Measurements from ENCODE around the gene CCR3. TPM values are rescaled to one million over a fixed set of nuclear protein-coding genes. Genes with fewer than 3 reads are reported as not detected.

Gene CCR3
- not detected in 2 replicates for total RNA-seq

GRCh38 chr3:46242120-46242519 lies at the start of gene CCR3:
Gene CCR3 (plus strand): TSS chr3:46242460. CDS start chr3:46265159, 22,699 bp downstream.

GRCh38 chr3:46208167-46208704 lies 34.0 kb upstream of the CCR3 start, which contains the start of gene CCR1:
Gene CCR1 (minus strand): TSS chr3:46208313. CDS start chr3:46204313, 4,000 bp downstream.

Other genes starting within 250 kb of the CCR3 start
- 11.7 and 23.7 TPM in 2 replicates for gene FYCO1, start 246.6 kb upstream of the CCR3 start, total RNA-seq
- gene XCR1, start 215.0 kb upstream of the CCR3 start, total RNA-seq: not detected in 2 replicates
- not detected in 2 replicates for gene CCR1, start 34.1 kb upstream of the CCR3 start, total RNA-seq
- not detected in 2 replicates for gene CCR2, start 111.7 kb downstream of the CCR3 start, total RNA-seq
- gene CCR5, start 128.5 kb downstream of the CCR3 start, total RNA-seq: not detected in 2 replicates
- 2.5 and 6.3 TPM in 2 replicates for gene CCRL2, start 164.8 kb downstream of the CCR3 start, total RNA-seq
- gene LTF, start 222.4 kb downstream of the CCR3 start, total RNA-seq: 0.13 and 0.16 TPM in 2 replicates